ENCODE results near the gene ANAPC1.
"Not testable (repeated sequence)": the region's sequence is repeated elsewhere in the genome, so short reads cannot be mapped to it uniquely, and the experiment has no call there.

DNA sequence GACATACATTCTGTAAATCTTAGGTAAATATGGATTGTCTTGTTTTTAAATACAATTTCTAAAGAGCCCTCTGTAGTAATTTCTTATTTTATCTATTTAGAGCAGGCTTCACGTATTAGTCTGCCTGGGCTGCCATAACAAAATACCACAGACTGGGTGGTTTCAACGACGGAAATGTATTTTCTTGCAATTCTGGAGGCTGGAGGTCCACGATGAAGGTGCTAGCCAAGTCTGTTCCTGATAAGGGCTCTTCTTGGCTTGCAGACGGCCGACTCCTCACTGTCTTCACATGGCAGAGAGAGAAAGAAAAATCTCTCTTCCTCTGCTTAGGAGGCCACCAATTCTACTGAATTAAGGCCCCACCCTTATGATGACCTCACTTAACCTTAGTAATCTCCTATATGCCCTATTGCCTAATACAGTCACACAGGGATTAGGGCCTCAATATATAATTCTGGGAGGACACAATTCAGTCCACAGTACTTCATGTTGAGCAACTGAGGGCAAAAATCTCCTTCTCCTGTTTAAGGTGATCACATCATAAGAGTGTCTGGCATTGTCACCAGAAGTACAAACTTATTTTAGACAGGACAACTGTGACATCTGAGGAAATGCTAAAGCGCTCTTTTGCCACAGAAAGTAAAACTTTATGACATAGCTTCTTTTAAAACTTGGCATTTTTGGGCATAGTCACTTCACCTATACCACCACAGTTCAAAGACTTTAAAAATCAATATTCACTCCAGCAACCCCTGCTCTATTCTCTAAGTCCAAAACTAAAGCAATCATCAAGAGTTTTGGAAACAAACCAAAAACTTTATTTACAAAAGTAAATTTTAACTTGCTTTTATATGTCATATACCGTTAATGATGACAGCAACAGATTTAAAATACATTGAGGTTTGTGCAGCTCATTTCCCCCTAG is 115.5 kb downstream of the ANAPC1 start:
- not testable (repeated sequence) for TF ChIP-seq POLR2AphosphoS5 (IDR thresholded peaks at IDR 0.05; ENCODE audit: borderline replicate concordance, low read depth, low read length); EZH2 (IDR thresholded peaks at IDR 0.05)

Data from SK-N-MC (cell line).